NCI-H2107 (cell line): ENCODE data around the gene P2RX2.

Experiments
- DNase-seq: peaks from one replicate; lab custom pipeline; 2025; lab: John Stamatoyannopoulos, UW

Gene P2RX2

DNA sequence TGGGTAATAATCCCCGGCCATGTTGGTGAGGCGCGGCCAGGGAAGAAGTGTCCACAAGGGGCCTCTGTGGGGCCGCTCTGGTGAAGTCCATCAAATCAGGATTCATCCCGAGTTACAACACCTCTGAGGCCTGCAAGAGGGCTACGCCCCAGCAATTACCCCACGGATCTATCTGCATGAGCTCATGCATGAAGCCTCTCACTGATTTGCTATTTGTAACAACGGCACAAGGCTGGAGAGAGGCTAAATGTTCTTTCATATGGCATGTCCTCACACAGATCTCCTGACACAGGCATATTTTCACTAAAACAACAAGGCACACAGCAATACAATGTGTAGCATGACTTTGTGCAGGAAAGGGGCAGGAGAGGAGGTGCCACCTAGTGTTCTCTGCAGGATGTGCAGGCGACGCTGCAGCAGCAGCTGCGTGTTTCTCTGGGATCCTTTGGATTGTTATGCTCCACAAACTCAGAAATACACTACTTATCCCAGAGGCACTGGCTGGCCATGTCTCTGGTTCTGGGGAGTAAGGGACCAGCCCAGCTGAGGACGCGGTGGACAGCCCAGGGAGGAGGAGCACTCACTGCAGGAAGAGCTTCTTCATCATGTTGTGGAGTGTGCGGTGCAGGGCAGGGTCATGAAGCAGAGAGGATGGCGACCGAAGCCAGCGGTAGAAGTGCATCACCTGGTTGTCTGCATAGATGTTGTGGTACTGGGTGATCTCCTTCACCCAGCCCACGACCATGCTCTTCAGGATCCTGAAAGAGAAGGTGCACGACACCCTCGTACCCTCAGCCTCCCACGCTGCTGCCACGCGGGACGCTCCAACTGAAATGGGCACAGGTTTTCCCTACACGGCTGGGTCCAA lies 20.2 kb downstream of the P2RX2 start:
- no peak for DNase-seq

GRCh38 chr12:132639956-132640520 lies 21.5 kb downstream of the P2RX2 start:
- no peak for DNase-seq

DNA sequence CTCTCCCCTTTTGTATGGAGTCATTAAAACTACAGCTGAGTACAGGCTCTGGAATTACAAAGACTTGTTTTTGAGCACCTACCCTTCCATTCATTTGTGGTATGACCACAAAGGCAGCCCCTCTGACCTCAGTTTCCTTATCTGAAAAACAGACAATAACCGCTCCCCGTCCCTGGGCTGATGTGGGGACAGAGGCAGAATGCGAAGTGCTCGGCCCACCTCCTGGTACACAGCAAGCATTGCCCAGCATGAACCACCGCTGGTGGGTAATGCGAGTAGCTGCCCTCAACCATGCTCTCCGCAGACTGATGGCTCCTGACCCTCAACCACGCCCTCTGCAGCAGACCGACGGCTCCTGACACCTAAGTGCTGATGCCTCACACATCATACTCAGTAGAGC lies 22.4 kb downstream of the P2RX2 start:
- no peak for DNase-seq

GRCh38 chr12:132641811-132642650 lies 23.5 kb downstream of the P2RX2 start:
- no peak for DNase-seq

DNA sequence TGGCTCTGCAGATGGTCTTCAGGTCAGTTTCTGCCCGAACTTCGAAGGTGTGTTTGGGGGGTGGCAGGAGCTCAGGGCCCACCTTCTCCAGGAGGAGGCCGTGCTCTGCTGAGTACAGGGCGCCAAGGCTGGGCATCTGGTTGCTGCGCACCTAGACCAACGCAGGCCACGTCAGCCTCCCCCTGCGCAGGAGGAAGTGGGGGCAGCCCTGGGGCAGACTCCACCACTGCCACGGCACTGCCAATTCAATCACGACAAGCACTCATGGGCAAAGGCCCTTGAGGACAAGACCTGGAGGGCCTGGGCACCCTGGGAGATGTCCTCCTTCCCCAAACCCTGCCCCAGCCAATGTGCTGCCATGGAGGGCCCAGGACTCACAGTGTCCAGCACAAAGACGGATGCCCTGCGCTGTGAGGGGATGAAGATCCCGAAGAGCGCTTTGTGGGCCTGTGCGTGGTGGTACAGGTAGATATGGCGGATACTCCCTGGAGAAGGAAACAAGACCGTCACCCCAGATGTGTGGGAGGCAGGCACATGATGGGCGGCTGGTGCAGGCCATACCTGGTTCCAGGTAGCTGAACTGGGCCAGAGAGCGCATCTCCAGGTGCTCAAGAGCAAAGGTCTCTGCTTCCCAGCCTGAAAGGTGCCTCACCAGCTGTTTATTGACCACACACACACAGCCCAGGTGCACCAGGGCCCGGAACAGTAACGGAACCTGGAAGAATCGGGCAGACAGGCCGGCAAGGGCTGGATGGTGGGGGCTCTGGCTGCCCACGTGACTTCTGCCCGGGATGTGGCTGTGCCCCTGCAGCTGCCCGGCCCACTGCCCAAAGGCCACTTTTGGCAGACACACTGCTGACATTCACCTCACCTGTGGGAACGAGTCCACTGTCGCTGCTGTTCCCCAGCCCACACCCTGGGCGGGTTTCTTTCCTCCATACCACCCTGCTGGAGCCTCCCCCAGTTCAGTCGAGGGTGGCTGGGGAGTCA lies 24.6 kb downstream of the P2RX2 start:
- no peak for DNase-seq

- DNase-seq = no peak
Measured at GRCh38 chr12:132646850-132647249, 28.3 kb downstream of the P2RX2 start.

DNA sequence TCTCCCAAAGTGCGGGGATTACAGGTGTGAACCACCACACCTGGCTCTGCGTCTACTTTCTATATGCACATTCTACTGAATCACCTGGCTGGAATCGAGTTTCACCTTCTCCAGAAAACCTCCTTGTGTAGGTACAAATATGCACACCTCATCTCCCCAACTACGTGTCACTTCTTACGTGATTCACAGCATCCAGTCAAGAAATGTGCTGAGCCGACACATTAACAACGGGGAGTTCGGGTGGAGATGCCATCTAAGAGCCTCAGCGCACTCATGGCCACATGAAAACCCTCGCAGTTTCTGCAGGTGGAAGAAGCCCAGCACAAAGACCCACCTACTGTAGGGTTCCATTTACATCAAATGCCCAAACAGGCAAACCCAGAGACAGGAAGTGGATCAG lies 29.3 kb downstream of the P2RX2 start:
- DNase-seq = no peak

GRCh38 chr12:132648616-132649225 lies 30.1 kb downstream of the P2RX2 start:
- no peak for DNase-seq

- no peak for DNase-seq
Measured at GRCh38 chr12:132649226-132649945, 30.8 kb downstream of the P2RX2 start.

GRCh38 chr12:132651444-132652100 lies 33.0 kb downstream of the P2RX2 start:
- no peak for DNase-seq

DNA sequence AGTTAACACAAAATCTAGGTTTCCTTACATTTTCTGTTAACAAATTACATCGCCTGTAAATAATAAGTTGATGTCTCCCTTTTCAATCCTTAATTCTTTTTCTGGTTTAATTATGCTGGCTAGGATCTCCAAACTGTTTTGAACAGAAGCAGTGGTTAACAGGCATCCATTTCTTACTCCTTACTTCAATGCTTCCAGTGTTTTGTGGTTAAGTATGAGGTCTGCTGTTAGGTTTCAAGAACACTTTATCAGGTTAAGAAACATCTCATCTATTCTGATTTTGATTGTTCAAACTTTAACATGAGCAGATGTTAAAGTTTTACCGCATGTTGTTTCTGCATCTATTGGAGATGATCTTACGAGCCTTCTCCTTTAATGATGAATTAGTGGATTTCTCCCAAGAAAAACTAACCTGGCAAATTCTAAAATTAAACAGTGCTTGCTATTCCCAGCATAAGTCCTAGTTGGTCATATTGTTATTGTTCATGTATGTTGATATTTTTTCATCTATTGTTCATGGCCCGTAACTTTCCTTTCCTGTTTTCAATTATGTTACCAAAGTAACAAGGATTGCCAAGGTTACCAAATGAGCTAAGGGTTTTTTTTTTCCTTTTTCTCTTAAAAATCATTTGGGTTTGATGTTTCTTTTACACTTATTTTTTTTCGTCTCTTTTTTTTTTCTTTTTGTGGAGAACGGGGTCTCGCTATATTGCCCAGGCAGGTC lies 35.2 kb downstream of the P2RX2 start:
- DNase-seq = no peak

DNA sequence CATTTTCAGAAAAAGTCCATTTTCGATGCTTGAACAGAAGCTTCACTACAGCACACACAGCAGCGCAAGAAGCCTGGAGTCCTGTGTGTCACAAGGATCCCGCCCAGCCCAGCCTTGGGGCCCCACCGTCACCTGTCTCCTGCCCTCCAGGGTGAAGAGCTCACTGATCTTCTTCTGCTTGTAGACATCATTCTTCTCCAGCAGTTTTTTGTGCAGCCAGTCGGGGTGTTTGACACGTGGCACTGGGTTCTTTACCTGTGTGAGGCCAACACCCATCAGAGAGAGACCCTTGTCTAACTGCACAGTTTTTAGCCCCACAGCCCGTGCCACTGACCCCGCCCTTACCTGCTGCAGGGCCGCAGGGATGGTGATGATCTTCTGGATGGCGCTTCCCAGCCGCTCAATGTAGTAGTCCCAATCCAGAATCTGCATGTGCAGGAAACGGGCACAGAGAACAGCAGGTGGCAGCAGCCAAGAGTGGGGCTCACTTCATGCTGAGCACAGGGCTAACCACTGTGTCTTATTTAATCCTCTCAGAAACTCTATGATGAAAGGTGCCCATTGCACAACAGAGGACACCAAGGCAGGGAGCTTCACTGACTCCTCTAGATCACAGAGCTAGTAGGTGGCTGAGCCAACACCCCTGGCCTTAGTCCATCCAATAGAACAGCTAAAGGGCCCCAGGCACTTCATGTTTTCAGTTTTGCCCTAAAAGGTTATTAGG lies 38.6 kb downstream of the P2RX2 start:
- DNase-seq = no peak

GRCh38 chr12:132658149-132658894 lies 39.7 kb downstream of the P2RX2 start:
- no peak for DNase-seq

- no peak for DNase-seq
Measured at GRCh38 chr12:132659146-132659545, 40.6 kb downstream of the P2RX2 start.

GRCh38 chr12:132660052-132660451 lies 41.5 kb downstream of the P2RX2 start:
- no peak for DNase-seq

GRCh38 chr12:132660996-132661395 lies 42.4 kb downstream of the P2RX2 start:
- no peak for DNase-seq

GRCh38 chr12:132661972-132662371 lies 43.4 kb downstream of the P2RX2 start:
- no peak for DNase-seq
